A549 (cell line): ENCODE data around the gene KCNN1. TPM values are rescaled to one million over a fixed set of nuclear protein-coding genes. Genes with fewer than 3 reads are reported as not detected.

Experiments used
- ATAC-seq, 2 experiments: fragments of 200-7000 bp in 1 of 2; fragments of >200 bp in 1 of 2; cut with Nextera tagmentation in 1 of 2; cut with Tn5 transposase in 1 of 2; 3 replicates each; pipeline versions ENCODE4 v1.8.0 to v1.9.1; 2018 to 2020; ENCODE audit warnings: mild to moderate bottlenecking in 1 of 2, moderate library complexity in 1 of 2
- CTCF ChIA-PET: fragments of 300-600 bp; sonication (Branson Sonifier 250); formaldehyde crosslinking; extraction: SDS; loops from one replicate; lab custom pipeline; 2021; ENCODE audit warnings: antibody characterized with exemption, inconsistent platforms; lab: Yijun Ruan, JAX
- POLR2A ChIA-PET: fragments of 350-600 bp; formaldehyde crosslinking; extraction: SDS; loops from one replicate; lab custom pipeline; 2021; ENCODE audit warnings: antibody characterized with exemption, inconsistent platforms; lab: Yijun Ruan, JAX
- DNase-seq, 2 experiments: peaks; one replicate each; pipeline versions ENCODE4 v3.0.0 to v3.0.0-alpha.2; 2011 to 2016; ENCODE audit warnings: low read depth in 1 of 2, low spot score in 1 of 2
- FAIRE-seq: peaks from 2 replicates; lab custom pipeline; 2011; peaks lifted over from hg19 to GRCh38; lab: Jason Lieb, UNC
- H3K27ac ChIP-seq, 2 experiments: fragments of >200 bp; sonication (Bioruptor Twin); formaldehyde crosslinking; 3 replicates each; pipeline ENCODE4 v1.5.1; 2016 to 2017
- H3K4me1 ChIP-seq: fragments of >200 bp; sonication (Bioruptor Twin); formaldehyde crosslinking; 3 replicates; pipeline ENCODE4 v1.6.1; 2016
- H3K4me2 ChIP-seq: fragments of >200 bp; sonication (Bioruptor Twin); formaldehyde crosslinking; 3 replicates; pipeline ENCODE4 v1.6.1; 2016
- H3K4me3 ChIP-seq: fragments of >200 bp; sonication (Bioruptor Twin); formaldehyde crosslinking; 3 replicates; pipeline ENCODE4 v1.5.1; 2016
- H3K9me3 ChIP-seq: fragments of >200 bp; sonication (Bioruptor Twin); formaldehyde crosslinking; 3 replicates; pipeline ENCODE4 v1.6.1; 2016
- BCL3 ChIP-seq: fragments of >200 bp; sonication (Bioruptor Twin); formaldehyde crosslinking; IDR thresholded peaks from 3 replicates; pipeline ENCODE4 v1.6.1; 2016
- BHLHE40 ChIP-seq: IDR thresholded peaks from 2 replicates; pipeline ENCODE4 v1.6.1; 2012; ENCODE audit warnings: low read depth, low read length, inconsistent platforms
- CBX8 ChIP-seq: fragments of 200-600 bp; sonication (generic); IDR thresholded peaks from 2 replicates; pipeline ENCODE4 v1.6.1; 2016
- CEBPB ChIP-seq, 2 experiments: fragments of >200 bp in 1 of 2; sonication (Bioruptor Twin) in 1 of 2; formaldehyde crosslinking in 1 of 2; IDR thresholded peaks; 2 replicates each; pipeline ENCODE4 v1.6.1; 2012 to 2016
- CHD2 ChIP-seq: fragments of 150-350 bp; IDR thresholded peaks from 2 replicates; pipeline ENCODE4 v1.6.1; 2014; ENCODE audit warnings: low read length; ENCODE audit not compliant: partially characterized antibody
- E2F6 ChIP-seq: IDR thresholded peaks from 2 replicates; pipeline ENCODE4 v1.6.1; 2012; ENCODE audit warnings: low read depth, borderline replicate concordance
- EHF ChIP-seq: fragments of 250-450 bp; sonication (Bioruptor Pico); IDR thresholded peaks from 2 replicates; pipeline ENCODE4 v1.5.0; 2020; ENCODE audit warnings: mild to moderate bottlenecking
- EHMT2 ChIP-seq: fragments of 200-600 bp; sonication (generic); IDR thresholded peaks from 2 replicates; pipeline ENCODE4 v1.6.1; 2016; ENCODE audit warnings: antibody characterized with exemption, low read depth, mild to moderate bottlenecking, moderate library complexity
- ESRRA ChIP-seq: fragments of 150-350 bp; IDR thresholded peaks from 2 replicates; pipeline ENCODE4 v1.6.1; 2014; ENCODE audit warnings: mild to moderate bottlenecking, low read length, borderline replicate concordance
- FOSB ChIP-seq: fragments of 250-450 bp; sonication (Bioruptor Pico); IDR thresholded peaks from 2 replicates; pipeline ENCODE4 v1.5.0; 2020; ENCODE audit warnings: mild to moderate bottlenecking, moderate library complexity
- FOXS1 ChIP-seq: fragments of 250-450 bp; sonication (Bioruptor Pico); IDR thresholded peaks from 2 replicates; pipeline ENCODE4 v1.5.0; 2020; ENCODE audit warnings: mild to moderate bottlenecking, moderate library complexity
- GATA3 ChIP-seq: IDR thresholded peaks from 2 replicates; pipeline ENCODE4 v1.6.1; 2012; ENCODE audit warnings: borderline replicate concordance
- HDAC2 ChIP-seq: fragments of 200-600 bp; sonication (generic); IDR thresholded peaks from 2 replicates; pipeline ENCODE4 v1.6.1; 2016
- HES2 ChIP-seq: fragments of >200 bp; sonication (Bioruptor Twin); formaldehyde crosslinking; IDR thresholded peaks from 2 replicates; pipeline ENCODE4 v1.6.1; 2016
- HEYL ChIP-seq: fragments of 250-450 bp; sonication (Bioruptor Pico); IDR thresholded peaks from 2 replicates; pipeline ENCODE4 v1.8.0; 2021; ENCODE audit warnings: mild to moderate bottlenecking, moderate library complexity
- HMGXB4 ChIP-seq: fragments of 250-450 bp; sonication (Bioruptor Pico); IDR thresholded peaks from 2 replicates; pipeline ENCODE4 v1.5.0; 2021; ENCODE audit warnings: mild to moderate bottlenecking, moderate library complexity, borderline replicate concordance
- HOXB13 ChIP-seq: fragments of 250-450 bp; sonication (Bioruptor Pico); IDR thresholded peaks from 2 replicates; pipeline ENCODE4 v1.5.0; 2020; ENCODE audit warnings: low read depth, mild to moderate bottlenecking, moderate library complexity
- JUN ChIP-seq, 2 experiments: fragments of >200 bp; sonication (Bioruptor Twin); formaldehyde crosslinking; IDR thresholded peaks; 2 replicates in 1 of 2; 3 replicates in 1 of 2; pipeline ENCODE4 v1.6.1; 2016 to 2017
- JUNB ChIP-seq: fragments of >200 bp; sonication (Bioruptor Twin); formaldehyde crosslinking; IDR thresholded peaks from 2 replicates; pipeline ENCODE4 v1.6.1; 2016
- KDM5A ChIP-seq: fragments of 200-600 bp; sonication (generic); IDR thresholded peaks from 2 replicates; pipeline ENCODE4 v1.6.1; 2016; ENCODE audit warnings: antibody characterized with exemption, mild to moderate bottlenecking
- MAFK ChIP-seq: fragments of 450-650 bp; IDR thresholded peaks from 2 replicates; pipeline ENCODE4 v1.6.1; 2014; ENCODE audit not compliant: partially characterized antibody
- MAZ ChIP-seq: fragments of 150-350 bp; IDR thresholded peaks from 2 replicates; pipeline ENCODE4 v1.6.1; 2014; ENCODE audit warnings: antibody characterized with exemption, low read depth, low read length, borderline replicate concordance
- MYC ChIP-seq: IDR thresholded peaks from 2 replicates; pipeline ENCODE4 v1.6.1; 2012; ENCODE audit warnings: mild to moderate bottlenecking, inconsistent platforms, low read length, improper control_type of control experiment, borderline replicate concordance
- NFE2L2 ChIP-seq: fragments of 150-350 bp; conservative IDR thresholded peaks from 2 replicates; pipeline ENCODE4 v1.6.1; 2014; ENCODE audit warnings: low read length
- PBX3 ChIP-seq: IDR thresholded peaks from 2 replicates; pipeline ENCODE4 v1.6.1; 2012
- SMC3 ChIP-seq: fragments of >200 bp; sonication (Bioruptor Twin); formaldehyde crosslinking; IDR thresholded peaks from 3 replicates; pipeline ENCODE4 v1.6.1; 2018; ENCODE audit warnings: inconsistent platforms
- TFCP2L1 ChIP-seq: fragments of 250-450 bp; sonication (Bioruptor Pico); IDR thresholded peaks from 2 replicates; pipeline ENCODE4 v1.5.0; 2021; ENCODE audit warnings: mild to moderate bottlenecking
- USF2 ChIP-seq: fragments of 450-650 bp; IDR thresholded peaks from 2 replicates; pipeline ENCODE4 v1.6.1; 2014; ENCODE audit warnings: antibody characterized with exemption
- ZNF302 ChIP-seq: fragments of 250-450 bp; sonication (Bioruptor Pico); IDR thresholded peaks from 2 replicates; pipeline ENCODE4 v1.9.0; 2021; ENCODE audit warnings: inconsistent platforms, mild to moderate bottlenecking, moderate library complexity
- WGBS: methylation state at CpG from one replicate; pipeline ENCODE4 v1.1.6; 2017; ENCODE audit errors: missing lambda C conversion rate; 5-methylcytosine and 5-hydroxymethylcytosine counted together
- polyA plus RNA-seq, 4 experiments: library from polyadenylated mRNA; depleted of rRNA in 3 of 4; stranded (reverse); fragments of >200 nt; fragmentation: RNase III in 1 of 4; extraction: RNeasy Plus Mini Kit Qiagen cat#74134 plus additional on column Dnase treatment in 1 of 4; gene quantifications; 2 replicates in 3 of 4; 3 replicates in 1 of 4; pipeline ENCODE4 v1.2.3, GENCODE V29; 2011 to 2017

The KCNN1 gene
- polyA plus RNA-seq, 2 of the 4 experiments (the other 2 are of a cell fraction): 0.43 to 0.85 TPM

GRCh38 chr19:17993076-17993813 is 26.3 kb downstream of the KCNN1 start:
- TF ChIP-seq MAZ (no peak), HOXB13 (CRISPR knock-in tag) (no peak), CEBPB (IDR thresholded peaks at IDR 0.05) (no peak), FOXS1 (CRISPR knock-in tag) (no peak), ESRRA (no peak), NFE2L2 (no peak), HMGXB4 (CRISPR knock-in tag) (no peak), CHD2 (no peak), HES2 (no peak), FOSB (CRISPR knock-in tag) (no peak), ZNF302 (no peak), MAFK (no peak), EHMT2 (no peak), EHF (no peak), USF2 (no peak), HDAC2 (no peak), TFCP2L1 (CRISPR knock-in tag) (no peak), JUNB (no peak)
- no peak overlapping the region for H3K4me2 ChIP-seq
- DNase-seq (no peak), FAIRE-seq (no peak), ATAC-seq (no peak)
- no peak overlapping the region for H3K4me3 ChIP-seq
- H3K4me1 ChIP-seq: peaks cover 11% of the 10 kb centered on the region
- ChIA-PET POLR2A (no interaction called here), CTCF (interaction anchor here (0.5 to 17.1 kb wide), 6 partner anchors 51 to 335 kb away, joined by 3 to 493 read pairs (median 4); partner anchors contain the start of genes CCDC124, RPL18A and SLC5A5)
- WGBS: 91% methylated on average over 11 of the region's 27 CpGs
- H3K27ac ChIP-seq: no peak overlapping the region
- H3K9me3 ChIP-seq: no peaks in the 10 kb centered on the region

GRCh38 chr19:17996826-17997316 is 30.0 kb downstream of the KCNN1 start:
- WGBS: 5% methylated on average over 13 of the region's 15 CpGs
- Histone ChIP-seq H3K9me3 (no peaks in the 10 kb centered on the region), H3K4me2 (peak overlapping the region; percentile 97), H3K4me1 (peaks cover 29% of the 10 kb centered on the region), H3K27ac (peak overlapping the region; percentile 90 to 98), H3K4me3 (peak overlapping the region; percentile 53)
- CTCF ChIA-PET: interaction anchor here (0.6 to 17.1 kb wide), 35 partner anchors 9 to 157 kb away, joined by 3 to 493 read pairs (median 5); partner anchors contain the start of genes CCDC124, KCNN1, RPL18A and SLC5A5
- POLR2A ChIA-PET: interaction anchor here (0.6 to 2.7 kb wide), 4 partner anchors 46 to 137 kb away, joined by 5 to 8 read pairs (median 6); partner anchors contain the start of gene RPL18A
- FAIRE-seq (no peak), DNase-seq (peak; percentile 70 to 76), ATAC-seq (peak; percentile 62 to 83)
- TF ChIP-seq CBX8 (no peak), ESRRA (no peak), CHD2 (no peak), BHLHE40 (no peak), HMGXB4 (CRISPR knock-in tag) (no peak), FOXS1 (CRISPR knock-in tag) (no peak), JUN (IDR thresholded peaks at IDR 0.05) (no peak), E2F6 (no peak), GATA3 (no peak), MAZ (0 out of 2 replicates have a peak, but pooled peaks have one; percentile 25), KDM5A (no peak), HEYL (no peak), BCL3 (no peak), PBX3 (no peak), SMC3 (peak; percentile 90), MYC (no peak)
